ENCODE results near the gene CCBE1.

Gene CCBE1

GRCh38 chr18:59414111-59414653 is 283.0 kb downstream of the CCBE1 start:
- DNase-seq (ENCODE audit: low read depth in 1 of 2, low spot score in 1 of 2) = no peak

- DNase-seq (ENCODE audit: low read depth in 1 of 2, low spot score in 1 of 2) = peak; percentile 34 to 53
These were observed 294.7 kb downstream of the CCBE1 start for GRCh38 chr18:59402432-59403090.

GRCh38 chr18:59400407-59400806 is 296.8 kb downstream of the CCBE1 start:
- DNase-seq (ENCODE audit: low read depth in 1 of 2, low spot score in 1 of 2) = no peak

- no peak for DNase-seq (ENCODE audit: low read depth in 1 of 2, low spot score in 1 of 2)
These were observed 301.7 kb downstream of the CCBE1 start for GRCh38 chr18:59395226-59396175.

GRCh38 chr18:59393381-59393780 is 303.8 kb downstream of the CCBE1 start:
- DNase-seq (ENCODE audit: low read depth in 1 of 2, low spot score in 1 of 2) = no peak

GRCh38 chr18:59388817-59389216 is 308.4 kb downstream of the CCBE1 start:
- no peak for DNase-seq (ENCODE audit: low read depth in 1 of 2, low spot score in 1 of 2)

GRCh38 chr18:59387687-59388565 is 309.3 kb downstream of the CCBE1 start:
- DNase-seq (ENCODE audit: low read depth in 1 of 2, low spot score in 1 of 2) = no peak

- no peak for DNase-seq (ENCODE audit: low read depth in 1 of 2, low spot score in 1 of 2)
These were observed 310.1 kb downstream of the CCBE1 start for GRCh38 chr18:59386909-59387686.

- DNase-seq (ENCODE audit: low read depth in 1 of 2, low spot score in 1 of 2) = no peak
These were observed 312.0 kb downstream of the CCBE1 start for GRCh38 chr18:59385191-59385590.

- no peak for DNase-seq (ENCODE audit: low read depth in 1 of 2, low spot score in 1 of 2)
These were observed 313.4 kb downstream of the CCBE1 start for GRCh38 chr18:59383851-59384250.

GRCh38 chr18:59382383-59382782 is 314.8 kb downstream of the CCBE1 start:
- DNase-seq (ENCODE audit: low read depth in 1 of 2, low spot score in 1 of 2) = no peak

- DNase-seq (ENCODE audit: low read depth in 1 of 2, low spot score in 1 of 2) = no peak
These were observed 315.3 kb downstream of the CCBE1 start for GRCh38 chr18:59381949-59382348.
